MG63 (cell line): ENCODE measurements around the gene SERPINB12. TPM values are rescaled to one million over a fixed set of nuclear protein-coding genes. Genes with fewer than 3 reads are reported as not detected.

Experiments
- DNase-seq: peaks from one replicate; pipeline ENCODE4 v3.0.0-alpha.2; 2020
- H3K27me3 ChIP-seq: fragments of 250-450 bp; sonication (Bioruptor Pico); 2 replicates; pipeline ENCODE4 v1.5.1; 2020; ENCODE audit warnings: mild to moderate bottlenecking, moderate library complexity
- H3K36me3 ChIP-seq: fragments of 250-450 bp; sonication (Bioruptor Pico); 2 replicates; pipeline ENCODE4 v1.5.1; 2020; ENCODE audit warnings: mild to moderate bottlenecking, moderate library complexity
- H3K4me3 ChIP-seq: fragments of 250-450 bp; sonication (Bioruptor Pico); 2 replicates; pipeline ENCODE4 v1.5.1; 2020; ENCODE audit warnings: mild to moderate bottlenecking, moderate library complexity
- H3K9me3 ChIP-seq: fragments of 250-450 bp; sonication (Bioruptor Pico); 2 replicates; pipeline ENCODE4 v1.5.1; 2020; ENCODE audit warnings: mild to moderate bottlenecking, moderate library complexity
- total RNA-seq: library from RNA; depleted of rRNA; stranded (reverse); fragments of >200 nt; shearing (Covaris generic); gene quantifications from 2 replicates; pipeline ENCODE4 v1.2.3, GENCODE V29; 2014; ENCODE audit warnings: low replicate concordance

Gene SERPINB12
- total RNA-seq, 1 experiment from 2014 or later: not detected

- Histone ChIP-seq H3K9me3 (no peaks in the 10 kb centered on the region), H3K36me3 (no peaks in the 10 kb centered on the region), H3K27me3 (no peaks in the 10 kb centered on the region), H3K4me3 (no peak overlapping the region)
- DNase-seq: no peak
Observed at GRCh38 chr18:63585988-63586387, 43.8 kb downstream of the SERPINB12 start.

GRCh38 chr18:63586431-63586830, 44.3 kb downstream of the SERPINB12 start:
- H3K9me3 ChIP-seq: no peaks in the 10 kb centered on the region
- no peaks in the 10 kb centered on the region for H3K36me3 ChIP-seq
- H3K4me3 ChIP-seq: no peak overlapping the region
- no peaks in the 10 kb centered on the region for H3K27me3 ChIP-seq
- no peak for DNase-seq

GRCh38 chr18:63586966-63587365, 44.8 kb downstream of the SERPINB12 start, which contains the start of gene SERPINB13:
TSS of gene SERPINB13 (plus strand) at chr18:63587343. CDS start at chr18:63588668, 1,325 bp downstream.
- no peak for DNase-seq
- H3K4me3 ChIP-seq: no peak within 1 kb of the TSS

GRCh38 chr18:63588909-63589308, 46.7 kb downstream of the SERPINB12 start:
- H3K4me3 ChIP-seq: no peak overlapping the region
- no peaks in the 10 kb centered on the region for H3K36me3 ChIP-seq
- no peaks in the 10 kb centered on the region for H3K27me3 ChIP-seq
- no peaks in the 10 kb centered on the region for H3K9me3 ChIP-seq
- DNase-seq: no peak

More at GRCh38 chr18:63586966-63587365, 44.8 kb downstream of the SERPINB12 start, which contains the start of gene SERPINB13:
- Histone ChIP-seq H3K36me3 (no peaks in the 10 kb centered on the region), H3K27me3 (no peaks in the 10 kb centered on the region), H3K9me3 (no peaks in the 10 kb centered on the region)

- Histone ChIP-seq H3K4me3 (no peak overlapping the region), H3K36me3 (no peaks in the 10 kb centered on the region), H3K27me3 (no peaks in the 10 kb centered on the region), H3K9me3 (no peaks in the 10 kb centered on the region)
- no peak for DNase-seq
Observed at GRCh38 chr18:63590373-63590772, 48.2 kb downstream of the SERPINB12 start.

- H3K4me3 ChIP-seq: no peak overlapping the region
- no peaks in the 10 kb centered on the region for H3K36me3 ChIP-seq
- DNase-seq: no peak
- no peaks in the 10 kb centered on the region for H3K9me3 ChIP-seq
- no peaks in the 10 kb centered on the region for H3K27me3 ChIP-seq
Observed at GRCh38 chr18:63590966-63591695, 49.0 kb downstream of the SERPINB12 start.

GRCh38 chr18:63591725-63592124, 49.6 kb downstream of the SERPINB12 start:
- H3K36me3 ChIP-seq: no peaks in the 10 kb centered on the region
- H3K27me3 ChIP-seq: no peaks in the 10 kb centered on the region
- no peaks in the 10 kb centered on the region for H3K9me3 ChIP-seq
- no peak overlapping the region for H3K4me3 ChIP-seq
- DNase-seq: no peak

GRCh38 chr18:63592471-63592870, 50.3 kb downstream of the SERPINB12 start:
- DNase-seq: no peak
- no peaks in the 10 kb centered on the region for H3K9me3 ChIP-seq
- no peaks in the 10 kb centered on the region for H3K27me3 ChIP-seq
- H3K36me3 ChIP-seq: no peaks in the 10 kb centered on the region
- H3K4me3 ChIP-seq: no peak overlapping the region

- Histone ChIP-seq H3K4me3 (no peak overlapping the region), H3K27me3 (peaks cover 2% of the 10 kb centered on the region; the same call in 1 of the 2 replicates), H3K9me3 (no peaks in the 10 kb centered on the region), H3K36me3 (no peaks in the 10 kb centered on the region)
- no peak for DNase-seq
Observed at GRCh38 chr18:63596964-63597363, 54.8 kb downstream of the SERPINB12 start.

GRCh38 chr18:63603355-63603754, 61.2 kb downstream of the SERPINB12 start:
- Histone ChIP-seq H3K4me3 (no peak overlapping the region), H3K9me3 (no peaks in the 10 kb centered on the region), H3K27me3 (no peaks in the 10 kb centered on the region), H3K36me3 (no peaks in the 10 kb centered on the region)
- DNase-seq: no peak

- no peaks in the 10 kb centered on the region for H3K27me3 ChIP-seq
- no peak overlapping the region for H3K4me3 ChIP-seq
- H3K9me3 ChIP-seq: no peaks in the 10 kb centered on the region
- no peak for DNase-seq
- no peaks in the 10 kb centered on the region for H3K36me3 ChIP-seq
Observed at GRCh38 chr18:63603772-63604171, 61.6 kb downstream of the SERPINB12 start.

- Histone ChIP-seq H3K9me3 (no peaks in the 10 kb centered on the region), H3K36me3 (no peaks in the 10 kb centered on the region), H3K4me3 (no peak overlapping the region), H3K27me3 (no peaks in the 10 kb centered on the region)
- DNase-seq: no peak
Observed at GRCh38 chr18:63604791-63605567, 62.8 kb downstream of the SERPINB12 start.

- no peak for DNase-seq
- Histone ChIP-seq H3K36me3 (no peaks in the 10 kb centered on the region), H3K27me3 (no peaks in the 10 kb centered on the region), H3K4me3 (no peak overlapping the region), H3K9me3 (no peaks in the 10 kb centered on the region)
Observed at GRCh38 chr18:63606526-63606925, 64.4 kb downstream of the SERPINB12 start.

- no peak for DNase-seq
- Histone ChIP-seq H3K36me3 (no peaks in the 10 kb centered on the region), H3K27me3 (no peaks in the 10 kb centered on the region), H3K4me3 (no peak overlapping the region), H3K9me3 (no peaks in the 10 kb centered on the region)
Observed at GRCh38 chr18:63613420-63613819, 71.3 kb downstream of the SERPINB12 start.

GRCh38 chr18:63617049-63617914, 75.1 kb downstream of the SERPINB12 start:
- Histone ChIP-seq H3K9me3 (no peaks in the 10 kb centered on the region), H3K36me3 (no peaks in the 10 kb centered on the region), H3K4me3 (no peak overlapping the region), H3K27me3 (no peaks in the 10 kb centered on the region)
- no peak for DNase-seq

- no peak overlapping the region for H3K4me3 ChIP-seq
- DNase-seq: no peak
Observed at GRCh38 chr18:63617915-63618234, 75.7 kb downstream of the SERPINB12 start.

More at GRCh38 chr18:63617915-63618234, 75.7 kb downstream of the SERPINB12 start:
- no peaks in the 10 kb centered on the region for H3K36me3 ChIP-seq
- no peaks in the 10 kb centered on the region for H3K9me3 ChIP-seq
- H3K27me3 ChIP-seq: no peaks in the 10 kb centered on the region
